HepG2 (cell line): ENCODE data around the gene EMC9. TPM values are rescaled to one million over a fixed set of nuclear protein-coding genes. Genes with fewer than 3 reads are reported as not detected.

Experiments
- ATAC-seq: fragments of 200-7000 bp; cut with Tn5 transposase; 3 replicates; pipeline ENCODE4 v1.9.1; 2020; ENCODE audit warnings: mild to moderate bottlenecking, moderate library complexity
- BruUV-seq: library from RNA; stranded (reverse); fragments of 400-500 nt; replicated peaks from 2 replicates; lab custom pipeline; 2021; lab: Mats Ljungman, UMichigan
- CTCF ChIA-PET: fragments of 300-600 bp; formaldehyde crosslinking; extraction: SDS; loops from one replicate; lab custom pipeline; 2021; ENCODE audit warnings: low total read pairs, inconsistent platforms, low intra/inter-chr PET ratio; lab: Yijun Ruan, JAX
- POLR2A ChIA-PET: fragments of 350-600 bp; sonication (Branson Sonifier 250); formaldehyde crosslinking; loops from one replicate; lab custom pipeline; 2020; ENCODE audit warnings: antibody characterized with exemption, inconsistent platforms; lab: Yijun Ruan, JAX
- DNase-seq: peaks from one replicate; pipeline ENCODE4 v3.0.0-alpha.2; 2015; ENCODE audit warnings: low spot score
- FAIRE-seq: peaks from 3 replicates; lab custom pipeline; 2011; peaks lifted over from hg19 to GRCh38; lab: Jason Lieb, UNC
- H2AFZ ChIP-seq: one replicate; pipeline ENCODE4 v1.6.1; 2011; ENCODE audit warnings: low read length, inconsistent platforms
- H3K27ac ChIP-seq: fragments of 300-600 bp; 3 replicates; pipeline ENCODE4 v1.8.0; 2011; ENCODE audit warnings: mixed run types, mild to moderate bottlenecking, mixed read lengths, low read length, inconsistent platforms; ENCODE audit not compliant: insufficient read depth; ENCODE audit errors: extremely low read length
- H3K27me3 ChIP-seq, 2 experiments: fragments of 200-600 bp in 1 of 2; 2 replicates in 1 of 2; 3 replicates in 1 of 2; pipeline versions ENCODE4 v1.6.0 to v1.8.0; 2011; ENCODE audit warnings: low read length in 2 of 2, mild to moderate bottlenecking in 2 of 2, moderate library complexity in 2 of 2, inconsistent platforms in 1 of 2; ENCODE audit not compliant: insufficient read depth in 2 of 2, control insufficient read depth in 1 of 2
- H3K36me3 ChIP-seq, 2 experiments: fragments of 200-600 bp in 1 of 2; replicated peaks in 1 of 2; 2 replicates in 1 of 2; 3 replicates in 1 of 2; pipeline versions ENCODE4 v1.5.1 to v1.8.0; 2011; ENCODE audit warnings: low read length in 2 of 2, inconsistent platforms in 1 of 2; ENCODE audit not compliant: insufficient read depth in 2 of 2, control insufficient read depth in 1 of 2
- H3K4me1 ChIP-seq: 2 replicates; pipeline ENCODE4 v1.5.1; 2012; ENCODE audit warnings: low read length, inconsistent platforms; ENCODE audit not compliant: insufficient read depth
- H3K4me2 ChIP-seq: 2 replicates; pipeline ENCODE4 v1.6.0; 2011; ENCODE audit warnings: low read depth, low read length, inconsistent platforms
- H3K4me3 ChIP-seq, 3 experiments: fragments of 200-600 bp in 1 of 3; sonication (generic), shearing (Covaris generic) in 1 of 3; replicated peaks in 1 of 3; 2 replicates each; pipeline ENCODE4 v1.5.1; 2011 to 2016; ENCODE audit warnings: low read length in 3 of 3, inconsistent platforms in 2 of 3, low read depth in 2 of 3, mild to moderate bottlenecking in 2 of 3, control low read depth in 1 of 3, mixed read lengths in 1 of 3; ENCODE audit not compliant: insufficient read depth in 1 of 3
- H3K79me2 ChIP-seq: one replicate; pipeline ENCODE4 v1.6.1; 2011; ENCODE audit warnings: low read length, inconsistent platforms; ENCODE audit not compliant: insufficient read depth
- H3K9ac ChIP-seq: 2 replicates; pipeline ENCODE4 v1.6.0; 2011; ENCODE audit warnings: mild to moderate bottlenecking, low read depth, low read length, inconsistent platforms; ENCODE audit not compliant: insufficient read depth
- H3K9me3 ChIP-seq: 2 replicates; pipeline ENCODE4 v1.5.1; 2012; ENCODE audit warnings: mild to moderate bottlenecking, low read length
- H4K20me1 ChIP-seq: 2 replicates; pipeline ENCODE4 v1.6.0; 2011; ENCODE audit warnings: inconsistent platforms, mild to moderate bottlenecking, low read length, moderate library complexity; ENCODE audit not compliant: insufficient read depth
- AGO2 ChIP-seq: fragments of 200-400 bp; formaldehyde crosslinking; optimal IDR thresholded peaks from 2 replicates; pipeline ENCODE3; 2017; ENCODE audit warnings: mild to moderate bottlenecking, low read depth, low read length, moderate library complexity
- BORCS8-MEF2B ChIP-seq: sonication (generic); formaldehyde crosslinking; IDR thresholded peaks from 2 replicates; pipeline ENCODE4 v1.8.0; 2022; ENCODE audit warnings: mild to moderate bottlenecking, missing genetic modification reagents
- CHD4 ChIP-seq: fragments of 200-600 bp; sonication (generic); IDR thresholded peaks from 2 replicates; pipeline ENCODE4 v1.7.0; 2017; ENCODE audit warnings: mild to moderate bottlenecking, low read length, borderline replicate concordance
- ELF4 ChIP-seq: sonication (generic); formaldehyde crosslinking; IDR thresholded peaks from 2 replicates; pipeline ENCODE4 v1.5.0; 2020; ENCODE audit warnings: missing genetic modification reagents, mild to moderate bottlenecking, moderate library complexity, borderline replicate concordance
- FOXK1 ChIP-seq: sonication (generic); formaldehyde crosslinking; IDR thresholded peaks from 2 replicates; pipeline ENCODE4 v1.4.0; 2020; ENCODE audit warnings: low read depth, missing genetic modification reagents, borderline replicate concordance
- GFI1 ChIP-seq: sonication (generic); formaldehyde crosslinking; IDR thresholded peaks from 2 replicates; pipeline ENCODE4 v1.5.0; 2020; ENCODE audit warnings: missing genetic modification reagents, mild to moderate bottlenecking, borderline replicate concordance
- MIER3 ChIP-seq: IDR thresholded peaks from 2 replicates; pipeline ENCODE4 v1.6.1; 2016; ENCODE audit warnings: missing compliant biosample characterization, borderline replicate concordance
- NRL ChIP-seq: sonication (generic); formaldehyde crosslinking; IDR thresholded peaks from 2 replicates; pipeline ENCODE4 v1.5.0; 2020; ENCODE audit warnings: missing genetic modification reagents, mild to moderate bottlenecking, moderate library complexity, borderline replicate concordance
- ZBTB34 ChIP-seq: sonication (generic); formaldehyde crosslinking; IDR thresholded peaks from 2 replicates; pipeline ENCODE4 v1.8.0; 2022; ENCODE audit warnings: mild to moderate bottlenecking, missing genetic modification reagents
- ZFAT ChIP-seq: sonication (generic); formaldehyde crosslinking; conservative IDR thresholded peaks from 2 replicates; pipeline ENCODE4 v1.8.1; 2023; ENCODE audit warnings: missing genetic modification reagents, inconsistent platforms
- ZNF318 ChIP-seq: sonication (generic); formaldehyde crosslinking; IDR thresholded peaks from 2 replicates; pipeline ENCODE4 v1.4.0; 2020; ENCODE audit warnings: mild to moderate bottlenecking, missing genetic modification reagents
- ZNF44 ChIP-seq: sonication (generic); formaldehyde crosslinking; IDR thresholded peaks from 2 replicates; pipeline ENCODE4 v1.5.1; 2020; ENCODE audit warnings: mild to moderate bottlenecking, missing genetic modification reagents
- ZNF446 ChIP-seq: sonication (generic); formaldehyde crosslinking; IDR thresholded peaks from 2 replicates; pipeline ENCODE4 v1.5.0; 2020; ENCODE audit warnings: mild to moderate bottlenecking, missing genetic modification reagents
- ZNF780A ChIP-seq: sonication (generic); formaldehyde crosslinking; IDR thresholded peaks from 2 replicates; pipeline ENCODE4 v1.8.0; 2022; ENCODE audit warnings: mild to moderate bottlenecking, missing genetic modification reagents, moderate library complexity
- WGBS: methylation state at CpG from one replicate; pipeline ENCODE4 v1.1.6; 2017; ENCODE audit warnings: low lambda C conversion rate; 5-methylcytosine and 5-hydroxymethylcytosine counted together
- in situ Hi-C: cut with HindIII; loops from 2 replicates; pipeline ENCODE4 v1.10.0; 2017; ENCODE audit warnings: low pct_unique_long_range_greater_than_20kb; ENCODE audit not compliant: extremely low pct_ligation_motif_present
- intact Hi-C: fragments of 100-400 bp; cut with micrococcal nuclease; formaldehyde crosslinking; loops from one replicate; pipeline ENCODE4 v1.10.0; 2022; ENCODE audit not compliant: unreplicated experiment
- polyA plus RNA-seq, 8 experiments: library from polyadenylated mRNA; depleted of rRNA in 3 of 8; stranded (reverse) in 7 of 8; unstranded in 1 of 8; fragments of >200 nt; fragmentation: Illumina TruSeq in 4 of 8; extraction: Trizol in 4 of 8; gene quantifications; 2 replicates each; pipeline versions ENCODE4 v1.2.1 to v1.2.3, GENCODE V29; 2011 to 2016; ENCODE audit warnings: low read depth in 4 of 8, missing spikeins in 1 of 8, mixed read lengths in 1 of 8; ENCODE audit not compliant: insufficient read depth in 1 of 8
- total RNA-seq, 5 experiments: library from RNA; depleted of rRNA; stranded (reverse); fragments of >200 nt; fragmentation: Illumina TruSeq; extraction: Trizol; gene quantifications; 2 replicates each; pipeline ENCODE4 v1.2.3, GENCODE V29; 2016; ENCODE audit warnings: low read depth in 1 of 5

EMC9 gene
- total and polyA plus RNA-seq, 2 of the 13 experiments (the other 11 are each of a cell fraction or from before 2014, with no cell fraction given): 60.5 to 78.7 TPM

- Histone ChIP-seq H3K4me2 (no peak overlapping the region), H3K9me3 (no peaks in the 10 kb centered on the region), H2AFZ (no peak overlapping the region), H3K79me2 (no peaks in the 10 kb centered on the region), H3K36me3 (peaks cover 82 to 88% of the 10 kb centered on the region in 2 experiments), H3K27me3 (no peaks in the 10 kb centered on the region), H3K9ac (no peak overlapping the region), H3K4me1 (no peaks in the 10 kb centered on the region), H3K4me3 (no peak overlapping the region), H4K20me1 (no peaks in the 10 kb centered on the region), H3K27ac (no peak overlapping the region)
- ChIA-PET CTCF (no interaction called here), POLR2A (interaction anchor here (0.7 to 8.1 kb wide), 15 partner anchors 7 to 123 kb away, joined by 3 to 65 read pairs (median 5); partner anchors contain the start of genes CHMP4A, DCAF11, IPO4 and IRF9)
- in situ Hi-C loops: no loop called here
- WGBS: 95% methylated on average over 19 of the region's 19 CpGs
- ATAC-seq: no peak
- no peak for DNase-seq
- intact Hi-C loops: no loop called here
- no TSS peak for BruUV-seq
- no peak for FAIRE-seq
- TF ChIP-seq ZFAT: no peak
- peak; percentile 97 for TF ChIP-seq AGO2
- TF ChIP-seq ELF4 (CRISPR knock-in tag): no peak
- TF ChIP-seq GFI1 (CRISPR knock-in tag): no peak
- TF ChIP-seq ZNF318 (CRISPR knock-in tag): 0 out of 2 replicates have a peak, but pooled peaks have one; percentile 36
- TF ChIP-seq ZNF44 (CRISPR knock-in tag): no peak
- no peak for TF ChIP-seq ZNF780A (CRISPR knock-in tag)
- no peak for TF ChIP-seq FOXK1 (CRISPR knock-in tag)
- TF ChIP-seq NRL: 0 out of 2 replicates have a peak, but pooled peaks have one; percentile 12
- no peak for TF ChIP-seq ZNF446
- TF ChIP-seq BORCS8-MEF2B (CRISPR knock-in tag): 0 out of 2 replicates have a peak, but pooled peaks have one; percentile 22
- no peak for TF ChIP-seq ZBTB34 (CRISPR knock-in tag)
- TF ChIP-seq MIER3 (CRISPR knock-in tag): no peak
- TF ChIP-seq CHD4: no peak
Observed at GRCh38 chr14:24181371-24182077, 40.1 kb upstream of the EMC9 start.
